Smooth muscle cell (in vitro differentiated cells): Measurements from ENCODE around the gene PYDC1. TPM values are rescaled to one million over a fixed set of nuclear protein-coding genes. Genes with fewer than 3 reads are reported as not detected.

Experiments
- DNase-seq: peaks from one replicate; lab custom pipeline; 2025; ENCODE audit not compliant: unreplicated experiment; lab: John Stamatoyannopoulos, UW
- H2AFZ ChIP-seq: fragments of 200-600 bp; sonication (generic); 2 replicates; pipeline ENCODE4 v1.6.0; 2016; ENCODE audit warnings: antibody characterized with exemption, low read depth, mild to moderate bottlenecking
- H3F3A ChIP-seq: fragments of 200-600 bp; sonication (generic); 2 replicates; pipeline ENCODE4 v1.6.0; 2017; ENCODE audit warnings: antibody characterized with exemption, low read depth
- H3K27ac ChIP-seq: fragments of 200-600 bp; sonication (generic); 2 replicates; pipeline ENCODE4 v1.5.1; 2016; ENCODE audit warnings: low read depth, mild to moderate bottlenecking
- H3K27me3 ChIP-seq: fragments of 200-600 bp; sonication (generic); 2 replicates; pipeline ENCODE4 v1.6.1; 2016; ENCODE audit warnings: low read depth, mild to moderate bottlenecking
- H3K36me3 ChIP-seq: fragments of 200-600 bp; sonication (generic); 2 replicates; pipeline ENCODE4 v1.5.1; 2016; ENCODE audit warnings: low read depth
- H3K4me1 ChIP-seq: fragments of 200-600 bp; sonication (generic); 2 replicates; pipeline ENCODE4 v1.5.1; 2016; ENCODE audit warnings: low read depth
- H3K4me2 ChIP-seq: fragments of 200-600 bp; sonication (generic); 2 replicates; pipeline ENCODE4 v1.6.0; 2016; ENCODE audit warnings: mild to moderate bottlenecking
- H3K4me3 ChIP-seq: fragments of 200-600 bp; sonication (generic); 2 replicates; pipeline ENCODE4 v1.5.1; 2016; ENCODE audit warnings: mild to moderate bottlenecking
- H3K79me2 ChIP-seq: fragments of 200-600 bp; sonication (generic); 2 replicates; pipeline ENCODE4 v1.6.0; 2016; ENCODE audit warnings: low read depth, mild to moderate bottlenecking
- H3K9ac ChIP-seq: fragments of 200-600 bp; sonication (generic); 2 replicates; pipeline ENCODE4 v1.6.0; 2016; ENCODE audit warnings: low read depth
- H3K9me3 ChIP-seq: fragments of 200-600 bp; sonication (generic); replicated peaks from 2 replicates; pipeline ENCODE4 v1.5.1; 2016; ENCODE audit warnings: low read depth
- H4K20me1 ChIP-seq: fragments of 200-600 bp; sonication (generic); 2 replicates; pipeline ENCODE4 v1.6.0; 2016; ENCODE audit warnings: low read depth
- CTCF ChIP-seq: fragments of 200-600 bp; sonication (generic); IDR thresholded peaks from 2 replicates; pipeline ENCODE4 v1.5.1; 2017; ENCODE audit warnings: borderline replicate concordance, mild to moderate bottlenecking, antibody characterized with exemption; ENCODE audit not compliant: insufficient read depth, poor library complexity, severe bottlenecking
- WGBS: methylation state at CpG from one replicate; pipeline ENCODE4 v1.1.7; 2016; ENCODE audit warnings: low lambda C conversion rate; 5-methylcytosine and 5-hydroxymethylcytosine counted together
- polyA plus RNA-seq: library from polyadenylated mRNA; unstranded; fragments of >200 nt; fragmentation: Nextera tagmentation; extraction: Ambion mirVana; gene quantifications from 2 replicates; pipeline ENCODE4 v1.2.1, GENCODE V29; 2016
- total RNA-seq: library from RNA; depleted of rRNA; stranded (reverse); fragments of >200 nt; gene quantifications from 2 replicates; pipeline ENCODE4 v1.2.3, GENCODE V29; 2014

Gene PYDC1
- total and polyA plus RNA-seq, 2 experiments from 2014 or later: 1.1 TPM; not detected in 1

GRCh38 chr16:31223044-31223443 is 6.1 kb upstream of the PYDC1 start:
- Histone ChIP-seq H3K27me3 (peaks cover 25% of the 10 kb centered on the region), H2AFZ (no peak overlapping the region), H3K9ac (no peak overlapping the region), H3K36me3 (no peaks in the 10 kb centered on the region), H3K9me3 (no peaks in the 10 kb centered on the region), H3F3A (no peaks in the 10 kb centered on the region), H3K4me1 (no peaks in the 10 kb centered on the region), H3K4me2 (no peak overlapping the region), H3K27ac (no peak overlapping the region), H3K79me2 (no peaks in the 10 kb centered on the region), H3K4me3 (no peak overlapping the region), H4K20me1 (no peaks in the 10 kb centered on the region)
- 88% methylated on average over 5 of the region's 5 CpGs for WGBS
- DNase-seq: no peak
- no peak for TF ChIP-seq CTCF

- H3K9ac ChIP-seq: no peak overlapping the region
- 89% methylated on average over 12 of the region's 12 CpGs for WGBS
- no peaks in the 10 kb centered on the region for H3K36me3 ChIP-seq
- no peaks in the 10 kb centered on the region for H4K20me1 ChIP-seq
- H3F3A ChIP-seq: no peaks in the 10 kb centered on the region
- no peaks in the 10 kb centered on the region for H3K9me3 ChIP-seq
- peaks cover 4% of the 10 kb centered on the region for H3K4me1 ChIP-seq
- H3K4me2 ChIP-seq: no peak overlapping the region
- H3K27ac ChIP-seq: no peak overlapping the region
- no peaks in the 10 kb centered on the region for H3K79me2 ChIP-seq
- no peak for TF ChIP-seq CTCF
- DNase-seq: no peak
- no peak overlapping the region for H2AFZ ChIP-seq
- H3K4me3 ChIP-seq: no peak overlapping the region
- H3K27me3 ChIP-seq: peaks cover 40% of the 10 kb centered on the region
Measured at GRCh38 chr16:31221357-31222160, 4.6 kb upstream of the PYDC1 start.

GRCh38 chr16:31219154-31219741 is 2.3 kb upstream of the PYDC1 start:
- no peaks in the 10 kb centered on the region for H4K20me1 ChIP-seq
- no peak overlapping the region for H3K9ac ChIP-seq
- no peaks in the 10 kb centered on the region for H3F3A ChIP-seq
- DNase-seq: no peak
- H3K9me3 ChIP-seq: no peaks in the 10 kb centered on the region
- H3K27ac ChIP-seq: no peak overlapping the region
- H3K79me2 ChIP-seq: no peaks in the 10 kb centered on the region
- no peak for TF ChIP-seq CTCF
- H3K27me3 ChIP-seq: peaks cover 63% of the 10 kb centered on the region
- H3K4me3 ChIP-seq: no peak overlapping the region
- no peak overlapping the region for H3K4me2 ChIP-seq
- H2AFZ ChIP-seq: no peak overlapping the region
- peaks cover 20% of the 10 kb centered on the region for H3K4me1 ChIP-seq
- no peaks in the 10 kb centered on the region for H3K36me3 ChIP-seq
- 92% methylated on average over 15 of the region's 15 CpGs for whole genome bisulfite sequencing
